ENCODE data around the gene SNX8.

GRCh38 chr7:2287745-2288144 is 26.5 kb downstream of the SNX8 start:
- TF ChIP-seq ZNF407 (IDR thresholded peaks at IDR 0.05; ENCODE audit: low read depth) (no peak), POLR2AphosphoS5 (IDR thresholded peaks at IDR 0.05; ENCODE audit: control insufficient read depth, insufficient read depth, low read depth, low read length) (no peak), CTCF (IDR thresholded peaks at IDR 0.05 in 2 of 3, conservative IDR thresholded peaks at IDR 0.05 in 1 of 3; ENCODE audit: insufficient read depth in 2 of 3, low read depth in 1 of 3, low read length in 3 of 3) (no peak), MAX (CRISPR knock-in tag; IDR thresholded peaks at IDR 0.05) (no peak), ZBTB40 (IDR thresholded peaks at IDR 0.05) (no peak), ZBTB40 (CRISPR knock-in tag; IDR thresholded peaks at IDR 0.05) (no peak), RBBP5 (IDR thresholded peaks at IDR 0.05; ENCODE audit: borderline replicate concordance, insufficient read depth, low read length, poor library complexity, severe bottlenecking) (no peak), SETDB1 (IDR thresholded peaks at IDR 0.05; ENCODE audit: low read length) (no peak)
- TF ChIP-seq, protein P1, sequence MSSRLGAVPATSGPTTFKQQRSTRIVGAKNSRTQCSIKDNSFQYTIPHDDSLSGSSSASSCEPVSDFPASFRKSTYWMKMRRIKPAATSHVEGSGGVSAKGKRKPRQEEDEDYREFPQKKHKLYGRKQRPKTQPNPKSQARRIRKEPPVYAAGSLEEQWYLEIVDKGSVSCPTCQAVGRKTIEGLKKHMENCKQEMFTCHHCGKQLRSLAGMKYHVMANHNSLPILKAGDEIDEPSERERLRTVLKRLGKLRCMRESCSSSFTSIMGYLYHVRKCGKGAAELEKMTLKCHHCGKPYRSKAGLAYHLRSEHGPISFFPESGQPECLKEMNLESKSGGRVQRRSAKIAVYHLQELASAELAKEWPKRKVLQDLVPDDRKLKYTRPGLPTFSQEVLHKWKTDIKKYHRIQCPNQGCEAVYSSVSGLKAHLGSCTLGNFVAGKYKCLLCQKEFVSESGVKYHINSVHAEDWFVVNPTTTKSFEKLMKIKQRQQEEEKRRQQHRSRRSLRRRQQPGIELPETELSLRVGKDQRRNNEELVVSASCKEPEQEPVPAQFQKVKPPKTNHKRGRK (tag; IDR thresholded peaks at IDR 0.05): no peak

Data from K562 (cell line).